NCI-H2107 (cell line): ENCODE data around the gene SNRPD3.
"Not testable (repeated sequence)": the region's sequence is repeated elsewhere in the genome, so short reads cannot be mapped to it uniquely, and the experiment has no call there.

ENCODE experiments used
- DNase-seq: peaks from one replicate; lab custom pipeline; 2025; lab: John Stamatoyannopoulos, UW

Gene SNRPD3

DNA sequence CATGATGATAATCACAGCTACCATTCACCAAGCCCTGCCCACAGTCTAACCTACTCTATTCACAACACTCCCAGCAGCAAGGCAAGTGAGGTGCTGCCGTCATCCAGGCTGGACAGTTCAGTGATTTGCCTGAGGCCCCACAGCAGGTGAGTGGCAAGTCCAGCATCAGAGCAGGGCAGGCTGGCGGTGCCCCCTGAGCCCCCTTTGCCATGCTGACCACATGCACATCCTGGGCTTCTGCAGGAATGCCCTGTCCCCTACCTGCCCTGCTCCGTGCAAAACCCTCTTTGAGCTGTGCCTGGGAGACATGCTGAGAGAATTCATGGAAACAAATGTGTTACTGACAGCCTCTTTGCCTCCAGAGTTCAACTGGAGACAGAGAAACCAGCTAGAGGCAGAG, 54.1 kb downstream of the SNRPD3 start:
- DNase-seq: not testable (repeated sequence)

- not testable (repeated sequence) for DNase-seq
Measured at GRCh38 chr22:24614794-24615193, 59.0 kb downstream of the SNRPD3 start.

DNA sequence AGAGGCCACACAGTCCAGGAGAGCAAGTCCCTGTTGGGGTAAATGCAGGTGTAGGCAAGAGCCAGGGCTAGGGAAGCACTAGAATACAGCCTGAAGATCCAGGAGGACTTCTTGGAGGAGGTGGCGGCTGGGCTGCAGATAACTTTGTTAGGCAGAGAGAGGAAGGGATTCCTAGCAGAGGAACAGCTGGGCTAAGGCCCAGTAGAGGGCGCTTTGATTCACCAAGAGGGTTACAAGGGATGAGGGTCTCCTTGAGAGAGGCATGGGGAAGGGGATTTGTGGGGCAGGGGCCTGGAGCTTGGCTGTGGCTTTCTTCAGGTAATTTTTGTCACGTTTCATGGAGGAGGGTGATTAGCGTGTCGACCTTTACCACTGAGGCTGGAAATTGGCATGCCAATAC, 65.4 kb downstream of the SNRPD3 start:
- DNase-seq: not testable (repeated sequence)

- not testable (repeated sequence) for DNase-seq
Measured at GRCh38 chr22:24622596-24622995, 66.8 kb downstream of the SNRPD3 start.
